ENCODE results near the gene LEF1. TPM values are rescaled to one million over a fixed set of nuclear protein-coding genes. Genes with fewer than 3 reads are reported as not detected.

The LEF1 gene
- total and polyA plus RNA-seq, 2 experiments from 2014 or later: 0.50 to 0.73 TPM

- TF ChIP-seq, protein P1, sequence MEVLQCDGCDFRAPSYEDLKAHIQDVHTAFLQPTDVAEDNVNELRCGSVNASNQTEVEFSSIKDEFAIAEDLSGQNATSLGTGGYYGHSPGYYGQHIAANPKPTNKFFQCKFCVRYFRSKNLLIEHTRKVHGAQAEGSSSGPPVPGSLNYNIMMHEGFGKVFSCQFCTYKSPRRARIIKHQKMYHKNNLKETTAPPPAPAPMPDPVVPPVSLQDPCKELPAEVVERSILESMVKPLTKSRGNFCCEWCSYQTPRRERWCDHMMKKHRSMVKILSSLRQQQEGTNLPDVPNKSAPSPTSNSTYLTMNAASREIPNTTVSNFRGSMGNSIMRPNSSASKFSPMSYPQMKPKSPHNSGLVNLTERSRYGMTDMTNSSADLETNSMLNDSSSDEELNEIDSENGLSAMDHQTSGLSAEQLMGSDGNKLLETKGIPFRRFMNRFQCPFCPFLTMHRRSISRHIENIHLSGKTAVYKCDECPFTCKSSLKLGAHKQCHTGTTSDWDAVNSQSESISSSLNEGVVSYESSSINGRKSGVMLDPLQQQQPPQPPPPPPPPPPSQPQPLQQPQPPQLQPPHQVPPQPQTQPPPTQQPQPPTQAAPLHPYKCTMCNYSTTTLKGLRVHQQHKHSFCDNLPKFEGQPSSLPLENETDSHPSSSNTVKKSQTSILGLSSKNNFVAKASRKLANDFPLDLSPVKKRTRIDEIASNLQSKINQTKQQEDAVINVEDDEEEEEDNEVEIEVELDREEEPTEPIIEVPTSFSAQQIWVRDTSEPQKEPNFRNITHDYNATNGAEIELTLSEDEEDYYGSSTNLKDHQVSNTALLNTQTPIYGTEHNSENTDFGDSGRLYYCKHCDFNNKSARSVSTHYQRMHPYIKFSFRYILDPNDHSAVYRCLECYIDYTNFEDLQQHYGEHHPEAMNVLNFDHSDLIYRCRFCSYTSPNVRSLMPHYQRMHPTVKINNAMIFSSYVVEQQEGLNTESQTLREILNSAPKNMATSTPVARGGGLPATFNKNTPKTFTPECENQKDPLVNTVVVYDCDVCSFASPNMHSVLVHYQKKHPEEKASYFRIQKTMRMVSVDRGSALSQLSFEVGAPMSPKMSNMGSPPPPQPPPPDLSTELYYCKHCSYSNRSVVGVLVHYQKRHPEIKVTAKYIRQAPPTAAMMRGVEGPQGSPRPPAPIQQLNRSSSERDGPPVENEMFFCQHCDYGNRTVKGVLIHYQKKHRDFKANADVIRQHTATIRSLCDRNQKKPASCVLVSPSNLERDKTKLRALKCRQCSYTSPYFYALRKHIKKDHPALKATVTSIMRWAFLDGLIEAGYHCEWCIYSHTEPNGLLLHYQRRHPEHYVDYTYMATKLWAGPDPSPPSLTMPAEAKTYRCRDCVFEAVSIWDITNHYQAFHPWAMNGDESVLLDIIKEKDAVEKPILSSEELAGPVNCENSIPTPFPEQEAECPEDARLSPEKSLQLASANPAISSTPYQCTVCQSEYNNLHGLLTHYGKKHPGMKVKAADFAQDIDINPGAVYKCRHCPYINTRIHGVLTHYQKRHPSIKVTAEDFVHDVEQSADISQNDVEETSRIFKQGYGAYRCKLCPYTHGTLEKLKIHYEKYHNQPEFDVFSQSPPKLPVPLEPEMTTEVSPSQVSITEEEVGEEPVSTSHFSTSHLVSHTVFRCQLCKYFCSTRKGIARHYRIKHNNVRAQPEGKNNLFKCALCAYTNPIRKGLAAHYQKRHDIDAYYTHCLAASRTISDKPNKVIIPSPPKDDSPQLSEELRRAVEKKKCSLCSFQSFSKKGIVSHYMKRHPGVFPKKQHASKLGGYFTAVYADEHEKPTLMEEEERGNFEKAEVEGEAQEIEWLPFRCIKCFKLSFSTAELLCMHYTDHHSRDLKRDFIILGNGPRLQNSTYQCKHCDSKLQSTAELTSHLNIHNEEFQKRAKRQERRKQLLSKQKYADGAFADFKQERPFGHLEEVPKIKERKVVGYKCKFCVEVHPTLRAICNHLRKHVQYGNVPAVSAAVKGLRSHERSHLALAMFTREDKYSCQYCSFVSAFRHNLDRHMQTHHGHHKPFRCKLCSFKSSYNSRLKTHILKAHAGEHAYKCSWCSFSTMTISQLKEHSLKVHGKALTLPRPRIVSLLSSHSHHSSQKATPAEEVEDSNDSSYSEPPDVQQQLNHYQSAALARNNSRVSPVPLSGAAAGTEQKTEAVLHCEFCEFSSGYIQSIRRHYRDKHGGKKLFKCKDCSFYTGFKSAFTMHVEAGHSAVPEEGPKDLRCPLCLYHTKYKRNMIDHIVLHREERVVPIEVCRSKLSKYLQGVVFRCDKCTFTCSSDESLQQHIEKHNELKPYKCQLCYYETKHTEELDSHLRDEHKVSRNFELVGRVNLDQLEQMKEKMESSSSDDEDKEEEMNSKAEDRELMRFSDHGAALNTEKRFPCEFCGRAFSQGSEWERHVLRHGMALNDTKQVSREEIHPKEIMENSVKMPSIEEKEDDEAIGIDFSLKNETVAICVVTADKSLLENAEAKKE (CRISPR knock-in tag; IDR thresholded peaks at IDR 0.05): no peak
- TF ChIP-seq POLR2AphosphoS5 (IDR thresholded peaks at IDR 0.05; ENCODE audit: low read depth): no peak
- no peak for TF ChIP-seq CTCF (conservative IDR thresholded peaks at IDR 0.05; ENCODE audit: low read depth in 2 of 2)
Observed at GRCh38 chr4:108049406-108049805, 119.3 kb downstream of the LEF1 start (continued).

DNA sequence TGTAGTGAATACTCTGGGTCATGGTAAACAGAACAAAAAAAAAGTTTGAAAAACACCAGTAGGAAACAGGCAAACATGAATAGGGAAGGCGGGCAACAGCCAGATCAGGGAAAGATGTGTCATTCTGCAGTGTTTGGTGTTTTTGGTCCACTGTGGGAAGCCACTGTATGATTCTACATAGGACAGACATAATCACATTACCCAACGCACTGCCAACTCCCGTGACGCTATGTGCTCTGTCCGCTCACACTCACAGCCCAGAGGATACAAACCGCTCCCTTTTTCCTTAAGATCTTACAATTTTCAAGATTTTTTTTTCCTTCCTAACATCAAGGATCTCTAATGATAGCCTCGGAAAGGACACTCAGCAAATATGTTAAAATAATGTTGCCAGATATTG is 119.7 kb downstream of the LEF1 start:
- Histone ChIP-seq H3K4me1 (ENCODE audit: insufficient read depth) (peaks cover 11% of the 10 kb centered on the region; the same call in 1 of the 2 replicates), H3K4me2 (no peak overlapping the region), H3K9me2 (ENCODE audit: insufficient read depth) (0 out of 2 replicates have a peak, but pooled peaks cover 3% of the 10 kb centered on the region), H3F3A (replicated peaks; ENCODE audit: low read depth) (no peaks in the 10 kb centered on the region), H3K27ac (ENCODE audit: low read depth) (no peak overlapping the region), H3K4me3 (no peak overlapping the region), H3K79me2 (replicated peaks; ENCODE audit: insufficient read depth) (no peaks in the 10 kb centered on the region), H4K20me1 (replicated peaks; ENCODE audit: insufficient read depth) (no peaks in the 10 kb centered on the region), H3K36me3 (ENCODE audit: insufficient read depth) (no peaks in the 10 kb centered on the region), H2AFZ (no peak overlapping the region), H3K27me3 (ENCODE audit: insufficient read depth) (no peaks in the 10 kb centered on the region)
- H3K9me3 Mint-ChIP-seq: no peaks in the 10 kb centered on the region
- TF ChIP-seq, protein P2, sequence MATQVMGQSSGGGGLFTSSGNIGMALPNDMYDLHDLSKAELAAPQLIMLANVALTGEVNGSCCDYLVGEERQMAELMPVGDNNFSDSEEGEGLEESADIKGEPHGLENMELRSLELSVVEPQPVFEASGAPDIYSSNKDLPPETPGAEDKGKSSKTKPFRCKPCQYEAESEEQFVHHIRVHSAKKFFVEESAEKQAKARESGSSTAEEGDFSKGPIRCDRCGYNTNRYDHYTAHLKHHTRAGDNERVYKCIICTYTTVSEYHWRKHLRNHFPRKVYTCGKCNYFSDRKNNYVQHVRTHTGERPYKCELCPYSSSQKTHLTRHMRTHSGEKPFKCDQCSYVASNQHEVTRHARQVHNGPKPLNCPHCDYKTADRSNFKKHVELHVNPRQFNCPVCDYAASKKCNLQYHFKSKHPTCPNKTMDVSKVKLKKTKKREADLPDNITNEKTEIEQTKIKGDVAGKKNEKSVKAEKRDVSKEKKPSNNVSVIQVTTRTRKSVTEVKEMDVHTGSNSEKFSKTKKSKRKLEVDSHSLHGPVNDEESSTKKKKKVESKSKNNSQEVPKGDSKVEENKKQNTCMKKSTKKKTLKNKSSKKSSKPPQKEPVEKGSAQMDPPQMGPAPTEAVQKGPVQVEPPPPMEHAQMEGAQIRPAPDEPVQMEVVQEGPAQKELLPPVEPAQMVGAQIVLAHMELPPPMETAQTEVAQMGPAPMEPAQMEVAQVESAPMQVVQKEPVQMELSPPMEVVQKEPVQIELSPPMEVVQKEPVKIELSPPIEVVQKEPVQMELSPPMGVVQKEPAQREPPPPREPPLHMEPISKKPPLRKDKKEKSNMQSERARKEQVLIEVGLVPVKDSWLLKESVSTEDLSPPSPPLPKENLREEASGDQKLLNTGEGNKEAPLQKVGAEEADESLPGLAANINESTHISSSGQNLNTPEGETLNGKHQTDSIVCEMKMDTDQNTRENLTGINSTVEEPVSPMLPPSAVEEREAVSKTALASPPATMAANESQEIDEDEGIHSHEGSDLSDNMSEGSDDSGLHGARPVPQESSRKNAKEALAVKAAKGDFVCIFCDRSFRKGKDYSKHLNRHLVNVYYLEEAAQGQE (IDR thresholded peaks at IDR 0.05; ENCODE audit: unreplicated experiment): no peak
- no peak for TF ChIP-seq CTCF (conservative IDR thresholded peaks at IDR 0.05; ENCODE audit: low read depth in 2 of 2)
- TF ChIP-seq EZH2phosphoT487 (IDR thresholded peaks at IDR 0.05; ENCODE audit: unreplicated experiment): no peak
- no peak for TF ChIP-seq POLR2AphosphoS5 (IDR thresholded peaks at IDR 0.05; ENCODE audit: low read depth)
- TF ChIP-seq JUNB (IDR thresholded peaks at IDR 0.05; ENCODE audit: unreplicated experiment): no peak
- H3K4me3 Mint-ChIP-seq: no peak overlapping the region
- ATAC-seq (no peak), DNase-seq (ENCODE audit: low spot score) (no peak)
- peaks cover 3% of the 10 kb centered on the region for H3K27me3 Mint-ChIP-seq (ENCODE audit: insufficient read depth, low read depth, poor library complexity)
- no peaks in the 10 kb centered on the region for H3K36me3 Mint-ChIP-seq (ENCODE audit: low read depth)
- H3K27ac Mint-ChIP-seq: no peak overlapping the region
- peaks cover 10% of the 10 kb centered on the region for H3K4me1 Mint-ChIP-seq

Measured in GM23338 (cell line).